ENCODE data around the gene LGI2.

Gene LGI2

DNA sequence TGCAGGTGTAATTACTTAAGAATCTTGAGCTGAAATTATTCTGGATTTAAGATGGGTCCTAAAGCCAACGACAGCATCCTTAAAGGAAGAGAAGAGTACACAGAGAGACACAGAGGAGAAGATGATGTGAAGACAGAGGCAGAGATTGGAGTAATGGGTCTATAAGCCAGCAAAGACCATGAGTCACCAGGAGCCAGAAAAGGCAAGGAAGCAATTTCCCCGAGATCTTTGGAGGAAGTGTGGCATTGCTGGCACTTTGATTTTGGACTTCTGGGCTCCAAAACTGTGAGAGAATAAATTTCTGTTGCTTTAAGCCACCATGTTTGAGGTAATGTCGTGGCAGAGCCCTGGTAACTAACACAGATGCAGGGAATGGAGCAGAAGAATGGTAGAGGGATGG lies 32.4 kb upstream of the LGI2 start:
- no peak for DNase-seq (ENCODE audit: low read depth)
- TF ChIP-seq MYC (IDR thresholded peaks at IDR 0.05; ENCODE audit: low read depth, low read length): no peak
- no peak for TF ChIP-seq POLR2A (IDR thresholded peaks at IDR 0.05; ENCODE audit: extremely low read depth, insufficient read length)
- TF ChIP-seq, protein P1, sequence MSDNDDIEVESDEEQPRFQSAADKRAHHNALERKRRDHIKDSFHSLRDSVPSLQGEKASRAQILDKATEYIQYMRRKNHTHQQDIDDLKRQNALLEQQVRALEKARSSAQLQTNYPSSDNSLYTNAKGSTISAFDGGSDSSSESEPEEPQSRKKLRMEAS (IDR thresholded peaks at IDR 0.05; ENCODE audit: low read depth, low read length): no peak
- TF ChIP-seq, protein P2, sequence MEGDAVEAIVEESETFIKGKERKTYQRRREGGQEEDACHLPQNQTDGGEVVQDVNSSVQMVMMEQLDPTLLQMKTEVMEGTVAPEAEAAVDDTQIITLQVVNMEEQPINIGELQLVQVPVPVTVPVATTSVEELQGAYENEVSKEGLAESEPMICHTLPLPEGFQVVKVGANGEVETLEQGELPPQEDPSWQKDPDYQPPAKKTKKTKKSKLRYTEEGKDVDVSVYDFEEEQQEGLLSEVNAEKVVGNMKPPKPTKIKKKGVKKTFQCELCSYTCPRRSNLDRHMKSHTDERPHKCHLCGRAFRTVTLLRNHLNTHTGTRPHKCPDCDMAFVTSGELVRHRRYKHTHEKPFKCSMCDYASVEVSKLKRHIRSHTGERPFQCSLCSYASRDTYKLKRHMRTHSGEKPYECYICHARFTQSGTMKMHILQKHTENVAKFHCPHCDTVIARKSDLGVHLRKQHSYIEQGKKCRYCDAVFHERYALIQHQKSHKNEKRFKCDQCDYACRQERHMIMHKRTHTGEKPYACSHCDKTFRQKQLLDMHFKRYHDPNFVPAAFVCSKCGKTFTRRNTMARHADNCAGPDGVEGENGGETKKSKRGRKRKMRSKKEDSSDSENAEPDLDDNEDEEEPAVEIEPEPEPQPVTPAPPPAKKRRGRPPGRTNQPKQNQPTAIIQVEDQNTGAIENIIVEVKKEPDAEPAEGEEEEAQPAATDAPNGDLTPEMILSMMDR (IDR thresholded peaks at IDR 0.05; ENCODE audit: low read depth, low read length): no peak
- H3K4me3 ChIP-seq (ENCODE audit: low read depth, low read length): no peak overlapping the region

DNA sequence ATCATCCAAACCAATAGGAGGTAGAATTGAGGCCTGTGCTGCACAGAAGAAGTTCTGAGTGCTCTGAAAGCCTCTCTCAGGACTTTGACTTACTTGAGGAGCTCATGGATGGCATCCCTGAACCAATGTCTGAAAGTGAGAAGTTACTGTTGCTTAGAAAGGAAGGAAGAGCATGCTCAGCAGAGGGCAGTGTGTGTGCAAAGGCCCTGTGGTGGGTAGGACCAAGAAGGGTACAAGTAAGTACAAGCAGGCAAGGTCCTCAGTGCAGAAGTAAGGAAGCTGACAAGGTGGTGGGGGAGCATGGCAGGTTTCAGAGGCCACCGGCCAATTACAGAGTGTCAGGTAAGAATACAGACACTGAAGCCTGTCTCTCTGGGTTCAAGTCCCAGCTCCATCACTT lies 31.4 kb upstream of the LGI2 start:
- no peak for TF ChIP-seq MYC (IDR thresholded peaks at IDR 0.05; ENCODE audit: low read depth, low read length)
- TF ChIP-seq, protein P2 (IDR thresholded peaks at IDR 0.05; ENCODE audit: low read depth, low read length): no peak
- TF ChIP-seq, protein P1 (IDR thresholded peaks at IDR 0.05; ENCODE audit: low read depth, low read length): no peak
- TF ChIP-seq POLR2A (IDR thresholded peaks at IDR 0.05; ENCODE audit: extremely low read depth, insufficient read length): no peak
- H3K4me3 ChIP-seq (ENCODE audit: low read depth, low read length): no peak overlapping the region
- DNase-seq (ENCODE audit: low read depth): no peak

DNA sequence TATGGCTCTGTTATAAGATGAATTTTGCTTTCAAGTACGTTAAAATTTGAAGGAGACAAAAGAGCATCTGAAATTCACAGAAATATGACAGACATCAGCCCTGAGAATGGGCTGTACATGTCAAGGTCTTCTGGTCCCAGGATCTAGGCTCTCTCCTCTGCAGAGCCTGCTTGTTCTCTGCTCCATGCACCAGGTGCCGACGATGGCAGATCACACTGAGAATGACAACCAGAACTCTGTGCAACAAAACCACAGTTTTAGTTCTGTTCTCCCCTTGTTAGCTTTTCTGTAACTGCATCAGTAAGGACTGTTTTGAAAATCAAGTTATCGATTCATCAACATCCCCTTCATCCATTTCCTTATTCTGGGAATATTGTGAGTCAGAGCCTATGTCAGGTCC lies 30.9 kb upstream of the LGI2 start:
- DNase-seq (ENCODE audit: low read depth): no peak
- no peak overlapping the region for H3K4me3 ChIP-seq (ENCODE audit: low read depth, low read length)
- TF ChIP-seq, protein P1 (IDR thresholded peaks at IDR 0.05; ENCODE audit: low read depth, low read length): no peak
- TF ChIP-seq POLR2A (IDR thresholded peaks at IDR 0.05; ENCODE audit: extremely low read depth, insufficient read length) (no peak), MYC (IDR thresholded peaks at IDR 0.05; ENCODE audit: low read depth, low read length) (no peak)
- TF ChIP-seq, protein P2 (IDR thresholded peaks at IDR 0.05; ENCODE audit: low read depth, low read length): no peak

DNA sequence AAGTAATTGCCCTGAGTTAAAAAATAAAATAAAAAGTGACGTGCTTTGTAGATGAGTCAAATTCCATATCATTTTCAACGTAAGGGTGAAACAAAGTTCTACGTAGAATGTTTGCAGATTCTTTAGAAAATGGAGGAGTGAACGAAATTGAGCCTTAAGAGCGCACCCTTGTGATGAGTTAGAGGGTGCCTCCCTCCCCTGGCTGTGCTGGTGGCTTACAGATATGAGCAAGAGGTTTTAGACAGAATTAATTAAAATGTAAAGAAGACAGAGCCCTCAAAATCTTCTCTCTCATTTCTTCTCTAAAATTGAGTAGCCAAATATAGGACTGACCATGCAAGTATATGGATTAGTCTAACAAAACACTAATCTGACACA lies 30.2 kb upstream of the LGI2 start:
- TF ChIP-seq POLR2A (IDR thresholded peaks at IDR 0.05; ENCODE audit: extremely low read depth, insufficient read length) (no peak), MYC (IDR thresholded peaks at IDR 0.05; ENCODE audit: low read depth, low read length) (no peak)
- TF ChIP-seq, protein P1 (IDR thresholded peaks at IDR 0.05; ENCODE audit: low read depth, low read length): no peak
- TF ChIP-seq, protein P2 (IDR thresholded peaks at IDR 0.05; ENCODE audit: low read depth, low read length): no peak

DNA sequence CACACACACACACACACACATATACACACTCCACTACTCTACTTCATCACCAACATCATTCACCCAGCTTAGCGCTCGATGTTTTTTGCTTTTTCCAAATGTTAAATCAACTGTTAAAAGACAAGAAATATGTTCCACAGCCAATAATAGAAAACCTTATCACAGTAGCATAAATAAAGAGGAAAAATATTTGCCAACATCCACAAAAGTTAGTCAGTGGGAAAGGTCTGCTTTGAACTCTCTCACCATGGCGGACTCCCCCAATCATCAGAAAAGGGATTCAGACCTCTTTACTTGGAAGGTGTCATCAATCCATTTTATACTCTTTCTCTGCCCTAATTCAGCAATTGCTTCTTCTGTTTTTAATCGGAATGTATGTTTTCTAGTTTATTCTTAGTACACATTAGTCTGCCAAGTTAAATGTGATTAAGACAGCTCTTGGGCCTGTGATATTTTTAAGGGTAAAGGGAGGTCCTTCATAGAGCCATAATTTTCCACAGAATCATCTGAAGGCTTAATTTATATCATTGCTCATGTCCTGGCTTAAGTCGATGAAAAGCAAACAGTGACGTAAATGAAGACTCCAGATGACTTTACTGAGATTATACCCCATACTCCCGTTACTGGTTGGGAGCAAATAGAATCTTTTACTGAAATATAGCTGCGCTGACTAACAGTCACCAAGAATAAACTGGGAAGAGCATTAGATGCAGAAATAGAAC lies 29.7 kb upstream of the LGI2 start:
- no peak for DNase-seq (ENCODE audit: low read depth)
- TF ChIP-seq MYC (IDR thresholded peaks at IDR 0.05; ENCODE audit: low read depth, low read length) (no peak), POLR2A (IDR thresholded peaks at IDR 0.05; ENCODE audit: extremely low read depth, insufficient read length) (no peak)
- TF ChIP-seq, protein P1 (IDR thresholded peaks at IDR 0.05; ENCODE audit: low read depth, low read length): no peak
- TF ChIP-seq, protein P2 (IDR thresholded peaks at IDR 0.05; ENCODE audit: low read depth, low read length): no peak

More for the DNA sequence above, 30.2 kb upstream of the LGI2 start:
- DNase-seq (ENCODE audit: low read depth): no peak
- no peak overlapping the region for H3K4me3 ChIP-seq (ENCODE audit: low read depth, low read length)

More for the DNA sequence above, 29.7 kb upstream of the LGI2 start:
- no peak overlapping the region for H3K4me3 ChIP-seq (ENCODE audit: low read depth, low read length)
